Measurements from ENCODE around the gene UVSSA.

Gene UVSSA

DNA sequence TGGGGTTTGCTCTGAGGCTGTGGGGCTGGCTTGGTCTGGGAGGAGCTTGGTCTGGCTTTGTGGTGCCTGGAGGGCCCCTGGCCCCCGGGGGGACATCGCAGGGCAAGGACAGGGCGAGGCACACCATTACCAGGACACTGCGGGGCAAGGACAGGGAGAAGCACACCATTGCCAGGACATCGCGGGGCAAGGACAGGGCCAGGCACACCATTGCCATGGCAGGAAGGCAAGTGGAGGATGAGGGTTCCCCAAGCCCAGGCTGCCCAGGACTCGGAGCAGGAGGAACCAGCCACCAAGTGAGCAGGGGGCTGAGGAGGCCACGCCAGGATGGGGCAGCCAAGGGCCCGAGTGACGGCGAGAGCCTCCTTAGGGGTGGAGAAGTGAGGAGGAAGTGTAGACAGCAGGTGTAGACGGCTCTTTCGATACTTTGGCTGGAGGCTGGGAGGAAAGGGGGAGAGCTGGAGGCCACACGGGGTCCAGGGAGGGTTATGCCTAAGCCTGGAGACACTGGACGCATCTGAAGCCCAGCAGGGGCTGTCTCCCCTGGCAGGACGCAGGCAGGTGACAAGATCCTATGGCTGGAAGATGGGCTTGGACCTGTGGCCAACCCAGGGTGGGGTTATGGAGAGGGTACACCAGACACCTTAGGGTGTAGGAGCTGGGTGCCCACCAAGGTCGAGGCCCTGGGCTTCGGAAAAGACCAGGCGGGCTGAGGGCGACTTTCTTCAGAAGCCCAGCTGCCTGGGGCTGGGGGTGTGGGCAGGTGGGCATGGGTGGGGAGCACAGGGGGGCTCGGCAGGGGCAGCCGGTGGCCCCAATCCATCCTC is 51.9 kb downstream of the UVSSA start:
- no peak for DNase-seq

DNA sequence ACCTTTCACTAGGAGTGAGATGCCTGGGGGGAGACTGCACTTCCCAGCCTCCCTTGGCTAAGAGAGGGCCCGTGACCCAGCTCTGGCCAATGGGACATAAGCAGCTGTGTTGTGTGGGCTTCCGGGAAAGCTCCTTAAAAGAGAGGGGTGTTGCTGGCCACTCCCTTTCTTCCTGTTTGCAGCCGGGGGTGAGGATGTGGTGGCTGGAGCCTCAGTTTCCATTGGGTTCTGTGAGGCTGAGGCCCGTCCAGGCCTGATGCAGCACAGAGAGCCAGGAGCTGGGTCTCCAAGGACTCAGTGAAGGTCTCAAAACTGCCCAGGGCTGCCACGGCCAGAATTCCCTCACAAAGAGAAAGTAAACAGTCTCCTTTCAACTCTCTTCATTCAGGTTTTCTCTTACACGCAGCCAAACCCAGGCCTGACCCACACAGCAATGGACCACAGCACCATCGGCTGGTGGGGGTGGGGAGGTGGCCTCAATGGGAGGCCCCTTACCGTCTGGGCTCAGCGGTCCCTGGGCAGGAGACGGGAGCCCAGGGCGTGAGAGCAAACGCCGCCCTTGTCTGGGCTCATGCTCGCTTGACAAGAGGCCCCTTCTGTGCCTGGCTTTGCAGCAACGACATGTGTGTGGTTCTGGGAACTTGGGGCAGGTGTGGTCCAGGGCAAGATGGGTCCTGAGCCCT is 52.6 kb downstream of the UVSSA start:
- no peak for DNase-seq

- DNase-seq, result no peak
Observed at GRCh38 chr4:1400191-1400805, 53.3 kb downstream of the UVSSA start.

DNA sequence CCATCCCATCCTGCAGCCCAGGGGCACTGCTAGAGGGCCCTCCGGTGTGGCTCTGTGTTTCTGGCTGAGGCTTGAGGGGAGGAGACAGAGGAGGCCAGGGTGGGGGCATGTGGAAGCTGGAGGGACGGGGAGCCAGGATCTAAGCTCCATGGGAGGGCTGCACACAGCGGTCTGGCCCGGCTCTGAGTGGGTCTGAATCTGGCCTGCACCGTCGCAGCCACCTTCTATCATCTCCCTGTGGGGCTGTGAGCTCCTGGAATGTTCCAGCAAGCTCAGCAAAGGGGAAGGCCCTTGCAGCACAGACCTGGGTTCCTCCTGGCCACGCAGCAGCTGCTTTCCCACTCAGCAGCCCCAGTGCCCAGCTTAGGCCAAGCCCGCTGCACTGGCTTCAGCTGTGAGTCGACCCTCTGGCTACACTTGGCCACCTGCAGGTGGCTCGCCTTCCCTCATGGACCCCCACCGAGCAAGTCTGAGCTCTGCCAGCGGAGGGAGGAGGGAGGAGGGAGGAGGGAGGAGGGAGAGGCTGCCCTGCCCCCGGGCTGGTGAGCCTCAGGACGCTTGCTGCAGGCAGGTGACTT is 53.9 kb downstream of the UVSSA start:
- no peak for DNase-seq

- no peak for DNase-seq
Observed at GRCh38 chr4:1401409-1402020, 54.5 kb downstream of the UVSSA start.

DNA sequence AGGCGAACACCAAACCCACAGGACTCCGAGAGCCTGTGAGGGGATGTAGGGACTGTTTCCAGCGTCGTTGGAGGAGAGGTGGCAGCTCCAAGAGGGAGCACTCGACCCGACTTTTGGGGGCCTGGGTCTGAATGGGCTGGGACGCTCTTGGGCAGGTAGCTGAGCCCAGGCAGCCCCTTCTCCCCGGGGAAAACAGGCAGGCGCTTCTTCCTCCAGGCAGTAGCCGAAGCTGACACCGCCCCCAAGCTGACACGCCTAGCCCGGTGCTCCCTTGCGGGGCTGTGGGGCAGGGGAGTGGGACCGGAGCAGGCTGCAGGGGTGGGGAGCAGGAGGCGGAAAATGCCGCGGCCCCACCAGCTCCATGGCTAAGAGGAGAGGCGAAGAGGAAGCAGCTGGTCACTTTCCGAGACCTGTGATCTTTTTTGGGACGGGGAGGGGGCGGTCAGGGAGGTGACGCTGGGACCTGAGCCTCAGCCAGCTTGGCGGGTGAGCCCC is 55.1 kb downstream of the UVSSA start:
- no peak for DNase-seq

GRCh38 chr4:1402516-1403091 is 55.6 kb downstream of the UVSSA start:
- DNase-seq, result no peak

DNA sequence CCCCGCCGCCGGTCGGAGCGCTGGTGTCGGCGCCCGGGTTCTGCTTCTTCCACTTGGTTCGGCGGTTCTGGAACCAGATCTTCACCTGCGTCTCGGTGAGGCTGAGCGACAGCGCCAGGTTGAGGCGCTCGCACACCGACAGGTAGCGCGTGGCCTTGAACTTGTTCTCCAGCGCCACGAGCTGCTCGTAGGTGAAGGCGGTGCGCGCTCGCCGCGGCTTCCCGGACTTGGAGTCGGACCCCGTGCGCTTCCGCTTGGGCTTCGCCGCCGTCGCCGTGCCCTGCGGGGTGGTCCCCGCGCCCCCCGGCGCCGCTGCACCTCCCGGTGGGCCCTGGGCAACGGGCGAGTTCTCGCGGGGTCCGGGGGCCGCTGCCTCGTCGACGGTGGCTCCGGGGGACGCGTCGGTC is 56.2 kb downstream of the UVSSA start:
- DNase-seq, result no peak

DNA sequence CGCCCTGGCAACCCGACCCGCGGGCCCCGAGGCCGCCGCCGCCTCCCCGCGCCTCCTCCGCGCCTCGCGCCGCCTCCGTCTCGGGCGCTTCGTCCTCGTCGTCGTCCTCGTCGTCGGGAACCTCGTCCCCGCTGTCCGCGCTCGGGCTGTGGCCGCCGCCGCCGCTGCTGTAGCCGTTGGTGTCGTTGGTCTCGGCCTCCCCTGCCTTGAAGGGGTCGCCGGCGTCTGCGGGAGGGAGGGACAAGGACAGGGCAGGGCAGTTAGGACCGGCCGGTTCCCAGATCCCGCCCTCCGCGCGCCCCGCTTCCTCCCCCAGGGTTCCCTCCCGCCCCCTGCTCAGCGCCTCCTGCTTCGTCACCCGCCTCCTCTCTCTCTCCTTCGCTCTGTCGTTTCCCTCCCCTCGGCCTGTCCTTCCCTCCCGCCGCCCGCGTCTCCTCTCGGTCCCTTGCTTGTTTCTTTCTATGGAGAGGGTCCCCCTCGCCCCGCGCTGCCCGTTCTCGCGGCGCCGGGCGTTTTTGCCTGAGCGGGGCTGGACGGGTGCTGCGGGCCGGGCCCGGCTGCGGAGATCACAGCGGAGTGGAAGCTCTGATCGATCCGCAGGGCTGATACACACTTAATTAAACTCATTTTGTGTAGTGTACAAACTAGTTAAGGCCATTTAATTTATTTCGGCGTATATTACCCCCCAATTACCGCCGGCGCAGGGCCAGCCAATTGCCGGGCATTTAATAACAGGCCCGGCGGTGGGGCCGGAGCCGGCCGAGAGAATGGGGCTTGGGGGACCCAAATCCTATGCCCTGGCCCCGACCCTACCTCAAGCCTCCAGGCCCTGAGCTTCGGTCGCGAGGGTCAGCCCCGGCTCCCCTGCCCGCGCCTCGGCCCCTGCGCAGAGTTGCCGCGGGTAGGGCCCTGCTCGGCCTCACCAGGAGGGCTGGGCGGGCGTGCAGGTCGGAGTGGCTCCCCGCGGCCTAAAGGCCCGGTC is 56.9 kb downstream of the UVSSA start:
- no peak for DNase-seq

DNA sequence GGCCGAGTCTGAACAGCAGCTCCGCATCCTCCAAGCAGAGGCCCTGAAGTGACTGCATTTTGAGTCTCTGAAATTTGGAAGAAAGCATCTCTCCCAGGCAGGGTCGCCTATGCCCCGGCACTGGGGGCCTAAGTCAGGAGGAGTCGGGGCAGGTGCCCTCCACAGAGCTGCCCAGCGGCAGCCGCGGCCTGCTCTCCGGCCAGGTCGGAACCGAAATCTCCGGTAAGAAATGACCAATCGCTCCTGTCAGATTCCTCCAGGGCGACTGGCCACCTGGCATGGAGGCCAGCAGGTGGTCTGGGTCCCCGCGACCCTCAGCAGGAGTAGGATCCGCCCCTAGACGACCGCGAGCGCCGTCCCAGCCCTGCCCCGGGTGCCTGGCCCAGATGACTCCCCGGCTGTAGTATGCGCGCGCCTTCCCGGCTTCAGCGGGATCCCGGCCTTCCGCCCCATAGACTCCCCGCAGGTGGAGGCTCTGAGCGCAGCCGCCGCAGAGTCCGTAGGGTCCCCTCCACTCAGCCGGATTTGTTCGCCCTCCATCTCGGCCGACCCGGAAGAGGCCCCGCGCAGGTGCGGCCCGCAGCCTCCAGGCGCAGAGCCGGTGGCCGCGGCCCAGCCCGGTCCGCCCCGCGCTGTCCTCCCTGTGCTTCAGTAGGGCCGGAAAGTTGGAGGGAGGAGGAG is 57.7 kb downstream of the UVSSA start:
- DNase-seq, result no peak

DNA sequence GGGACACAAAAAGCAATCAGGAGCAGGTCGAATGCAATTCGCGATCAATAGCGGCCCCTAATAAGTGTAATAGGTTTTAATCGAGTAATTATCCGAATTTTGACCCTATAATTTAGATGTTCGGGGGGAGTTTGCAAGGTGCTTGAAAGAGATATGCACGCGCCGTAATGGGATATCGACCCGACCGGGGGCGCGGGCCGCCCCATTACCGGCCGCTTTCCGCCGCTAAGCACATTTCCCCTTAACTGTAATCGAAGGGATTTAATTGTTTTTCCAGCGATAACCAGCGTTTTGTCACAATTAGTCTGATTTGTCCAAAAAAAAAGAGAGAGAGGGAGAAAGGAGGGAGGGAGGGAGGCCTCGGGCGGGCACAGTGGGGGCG is 58.2 kb downstream of the UVSSA start:
- DNase-seq, result no peak

DNA sequence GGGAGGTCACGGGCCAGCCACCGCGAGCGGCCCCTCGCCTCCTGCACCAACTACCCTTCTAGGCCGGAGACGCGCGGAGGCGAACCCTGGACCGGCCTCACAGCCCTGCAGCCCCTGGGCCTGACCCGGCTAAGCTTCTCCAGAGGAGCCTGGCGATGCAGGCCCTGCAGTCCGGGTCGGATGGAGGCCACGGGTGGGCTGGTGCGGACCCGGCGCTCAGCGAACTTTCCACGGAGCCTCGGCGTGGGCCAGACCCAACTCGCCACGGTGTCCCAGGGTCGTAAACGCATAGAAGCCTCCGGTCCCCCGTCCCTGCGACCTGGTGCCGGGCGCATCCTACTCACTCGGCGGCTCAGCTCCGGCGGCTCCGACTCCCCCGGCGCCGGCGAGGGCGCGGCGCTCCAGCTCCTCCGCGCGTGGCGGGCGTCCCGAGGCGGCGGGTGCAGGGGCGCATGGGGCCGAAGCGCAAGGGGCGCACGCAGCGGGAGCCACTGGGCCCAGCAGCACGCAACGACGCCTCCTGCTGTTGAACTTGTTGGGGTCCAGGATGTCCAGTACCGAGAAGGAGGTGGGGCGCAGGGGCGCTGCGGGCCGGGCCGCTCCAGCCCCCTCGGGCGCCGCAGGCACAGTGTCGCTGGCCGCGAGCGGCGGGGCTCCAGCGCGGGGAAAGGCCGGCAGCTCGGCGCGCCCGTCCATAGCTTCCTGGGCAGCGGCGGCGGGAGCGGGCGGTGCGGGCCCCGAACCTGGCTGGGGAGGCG is 58.8 kb downstream of the UVSSA start:
- no peak for DNase-seq

DNA sequence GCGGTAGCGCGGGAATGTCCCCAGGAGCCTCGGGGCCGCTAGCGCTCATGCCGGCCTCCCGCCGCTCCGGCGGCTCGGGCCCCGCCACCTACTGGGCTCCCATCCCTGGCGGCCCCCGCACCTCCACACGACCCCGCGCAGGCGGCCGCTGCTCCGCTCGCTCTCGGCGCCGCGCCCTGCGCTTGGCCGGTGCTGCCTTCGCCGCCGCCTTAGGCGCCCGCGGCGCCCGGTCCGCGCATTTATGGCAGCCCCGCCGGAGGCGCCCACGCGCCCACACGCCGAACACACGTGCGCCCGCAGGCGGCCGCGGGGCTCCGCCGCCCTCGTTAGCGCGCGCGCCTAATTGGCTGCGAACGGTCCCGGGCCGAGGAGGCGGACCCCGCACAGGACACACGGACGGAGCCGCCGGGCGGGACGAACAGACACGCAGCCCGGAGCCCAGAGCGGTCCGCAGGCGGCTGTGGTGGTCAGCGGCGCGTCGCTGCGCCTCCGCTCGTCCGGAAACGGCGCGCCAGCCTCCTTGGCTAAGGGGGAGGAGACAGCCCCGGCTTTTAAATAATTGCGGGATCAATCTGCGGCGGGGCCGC is 59.5 kb downstream of the UVSSA start, which contains the start of gene NKX1-1:
Gene NKX1-1 (minus strand): TSS at position 49 of the 587 bp plus-strand sequence. CDS start 0 bp downstream, at position 49.
- DNase-seq, result no peak

DNA sequence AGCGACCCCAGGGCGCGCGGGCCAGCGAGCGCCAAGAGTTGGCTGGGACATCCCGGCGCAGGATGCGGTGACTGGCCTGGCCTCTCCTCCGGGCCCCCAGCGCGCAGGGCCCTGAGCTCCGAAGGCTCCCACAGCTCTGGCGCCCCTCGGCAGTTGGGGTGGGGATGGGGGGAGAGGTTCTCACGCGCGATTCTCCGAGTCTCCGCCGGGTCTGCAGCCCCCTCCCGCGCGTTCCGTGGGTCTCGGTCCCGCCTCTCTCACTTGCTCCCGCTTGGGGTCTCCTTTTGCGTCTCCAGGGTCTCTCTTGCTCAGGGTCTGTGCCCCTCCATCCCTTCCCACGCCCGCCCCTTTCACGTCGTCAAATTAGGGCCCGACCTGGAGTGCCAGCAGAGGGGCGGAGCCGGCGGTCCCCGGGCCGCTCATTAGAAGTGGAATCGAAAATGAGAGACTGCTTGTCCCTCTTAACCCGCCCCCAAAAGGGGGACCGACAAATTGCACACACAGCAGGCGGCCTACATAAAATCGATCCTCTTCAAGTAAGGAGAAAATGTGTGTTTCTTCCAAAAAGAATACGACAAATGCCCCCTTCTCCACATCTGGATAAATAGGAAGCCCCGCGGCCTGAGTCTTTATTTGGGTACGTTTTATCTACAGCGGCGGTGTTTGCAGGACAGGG is 60.1 kb downstream of the UVSSA start:
- DNase-seq, result no peak

GRCh38 chr4:1407657-1408333 is 60.8 kb downstream of the UVSSA start:
- no peak for DNase-seq

GRCh38 chr4:1408418-1408817 is 61.4 kb downstream of the UVSSA start:
- DNase-seq, result no peak

GRCh38 chr4:1409079-1409478 is 62.1 kb downstream of the UVSSA start:
- no peak for DNase-seq

Data from activated gamma-delta T cell (primary cell).